ENCODE data around the gene HIRA. TPM values are rescaled to one million over a fixed set of nuclear protein-coding genes. Genes with fewer than 3 reads are reported as not detected.
A peak's percentile ranks its signal among the peaks of the same experiment; 100 is the strongest.

Gene HIRA
- total and polyA plus RNA-seq, 9 of the 15 experiments (the other 6 are each of a cell fraction or from before 2014, with no cell fraction given) = 0.96 to 132 (median 58.4) TPM

DNA sequence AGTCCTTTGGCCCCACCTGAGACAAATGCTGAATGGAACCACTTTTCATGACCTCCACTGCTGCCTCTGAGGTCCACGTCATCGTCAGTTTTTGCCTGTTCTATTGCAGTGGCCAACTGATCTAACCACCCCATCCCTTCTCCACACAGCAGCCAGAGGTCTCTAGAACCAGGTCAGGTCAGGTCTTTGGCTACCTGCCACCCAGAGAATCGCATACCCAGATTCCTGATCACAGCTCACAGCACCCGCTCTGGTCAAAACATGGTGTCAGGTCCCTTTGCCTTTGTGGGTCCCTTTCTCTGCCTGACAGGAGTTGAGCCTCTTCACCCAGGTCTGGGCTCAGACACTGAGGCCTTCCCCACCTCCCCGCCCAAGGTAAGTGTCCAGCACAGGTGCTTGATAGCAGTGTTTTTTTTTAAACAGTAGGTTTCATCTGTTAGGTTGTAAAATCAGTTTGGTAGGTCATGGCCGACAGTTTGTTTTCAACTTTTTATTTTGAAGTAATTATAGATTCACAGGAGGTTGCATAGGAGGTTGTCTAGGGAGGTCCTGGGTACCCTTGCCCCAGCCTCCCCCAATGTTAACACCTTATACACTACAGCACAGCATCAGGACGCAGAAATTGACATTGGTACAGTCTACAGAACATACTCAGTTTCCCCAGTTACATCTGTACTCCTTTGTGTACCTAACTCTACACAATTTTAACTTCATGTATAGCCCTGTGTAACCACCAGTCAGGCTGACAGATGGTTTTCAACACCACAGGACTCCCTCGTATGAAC is 9.1 kb upstream of the HIRA start (continued):
- TF ChIP-seq EP400 (IDR thresholded peaks at IDR 0.05) (no peak), STAT5A (IDR thresholded peaks at IDR 0.05; ENCODE audit: borderline replicate concordance, low read length) (no peak)

DNA sequence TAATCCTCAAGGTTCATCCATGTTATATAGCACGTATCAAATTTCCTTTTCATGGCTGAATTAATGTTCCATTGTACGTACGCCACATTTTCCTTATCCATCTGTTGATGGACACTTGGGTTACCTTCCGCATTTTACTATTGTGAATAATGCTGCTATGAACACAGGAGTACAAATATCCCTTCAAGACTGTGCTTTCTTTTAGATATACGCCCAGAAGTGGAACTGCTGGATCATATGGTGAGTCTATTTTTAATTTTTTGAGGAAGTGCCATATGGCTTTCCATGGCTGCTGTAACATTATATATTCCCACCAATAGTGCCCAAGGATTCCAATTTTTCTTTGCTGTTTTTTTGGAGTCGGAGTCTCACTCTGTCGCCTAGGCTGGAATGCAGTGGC is 6.8 kb upstream of the HIRA start:
- FAIRE-seq (no peak), DNase-seq (ENCODE audit: extremely low read depth in 1 of 4, low spot score in 3 of 4) (no peak), ATAC-seq (no peak)
- Histone ChIP-seq H3K9me3 (replicated peaks; ENCODE audit: control insufficient read depth, insufficient read depth, low read depth, low read length) (no peaks in the 10 kb centered on the region), H3K4me1 (replicated peaks in 1 of 2; ENCODE audit: control insufficient read depth in 2 of 2, insufficient read depth in 2 of 2, low read length in 2 of 2) (peaks cover 3 to 5% of the 10 kb centered on the region in 2 experiments; a peak in 4 of 5 replicates), H2AFZ (ENCODE audit: low read depth, low read length) (no peak overlapping the region), H3K27me3 (ENCODE audit: control insufficient read depth in 2 of 2, insufficient read depth in 2 of 2, low read length in 2 of 2) (no peaks in the 10 kb centered on the region), H3K9me1 (ENCODE audit: control insufficient read depth, insufficient read depth, low read length) (peaks cover 4% of the 10 kb centered on the region), H3K79me2 (ENCODE audit: control insufficient read depth, insufficient read depth, low read length) (peaks cover 38% of the 10 kb centered on the region), H3K27ac (ENCODE audit: extremely low read depth, low read depth, low read length) (0 out of 3 replicates have a peak overlapping the region, but pooled peaks have one; percentile 0), H4K20me1 (replicated peaks; ENCODE audit: control insufficient read depth, insufficient read depth, low read length) (peaks cover 5% of the 10 kb centered on the region; the same call in 1 of the 2 replicates), H3K4me2 (ENCODE audit: insufficient read depth, low read length) (no peak overlapping the region), H3K4me3 (no peak overlapping the region), H3K36me3 (ENCODE audit: control insufficient read depth, insufficient read depth, low read length) (peaks cover 77% of the 10 kb centered on the region), H3K9ac (ENCODE audit: insufficient read depth in 1 of 2, low read depth in 2 of 2, low read length in 2 of 2) (no peak overlapping the region)
- in situ Hi-C loops (cut with MboI) (no loop called here), intact Hi-C loops (cut with micrococcal nuclease) (no loop called here)
- no TSS peak for BruUV-seq (replicated peaks)
- WGBS (ENCODE audit: insufficient coverage, low coverage, missing lambda C conversion rate) = 89% methylated on average over 7 of the region's 7 CpGs
- TF ChIP-seq GABPA (tag; conservative IDR thresholded peaks at IDR 0.05; ENCODE audit: low read depth) = no peak
- TF ChIP-seq, protein P1, sequence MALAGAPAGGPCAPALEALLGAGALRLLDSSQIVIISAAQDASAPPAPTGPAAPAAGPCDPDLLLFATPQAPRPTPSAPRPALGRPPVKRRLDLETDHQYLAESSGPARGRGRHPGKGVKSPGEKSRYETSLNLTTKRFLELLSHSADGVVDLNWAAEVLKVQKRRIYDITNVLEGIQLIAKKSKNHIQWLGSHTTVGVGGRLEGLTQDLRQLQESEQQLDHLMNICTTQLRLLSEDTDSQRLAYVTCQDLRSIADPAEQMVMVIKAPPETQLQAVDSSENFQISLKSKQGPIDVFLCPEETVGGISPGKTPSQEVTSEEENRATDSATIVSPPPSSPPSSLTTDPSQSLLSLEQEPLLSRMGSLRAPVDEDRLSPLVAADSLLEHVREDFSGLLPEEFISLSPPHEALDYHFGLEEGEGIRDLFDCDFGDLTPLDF (CRISPR knock-in tag; IDR thresholded peaks at IDR 0.05) = 0 out of 2 replicates have a peak, but pooled peaks have one; percentile 28
- TF ChIP-seq, protein P2, sequence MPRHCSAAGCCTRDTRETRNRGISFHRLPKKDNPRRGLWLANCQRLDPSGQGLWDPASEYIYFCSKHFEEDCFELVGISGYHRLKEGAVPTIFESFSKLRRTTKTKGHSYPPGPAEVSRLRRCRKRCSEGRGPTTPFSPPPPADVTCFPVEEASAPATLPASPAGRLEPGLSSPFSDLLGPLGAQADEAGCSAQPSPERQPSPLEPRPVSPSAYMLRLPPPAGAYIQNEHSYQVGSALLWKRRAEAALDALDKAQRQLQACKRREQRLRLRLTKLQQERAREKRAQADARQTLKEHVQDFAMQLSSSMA (CRISPR knock-in tag; IDR thresholded peaks at IDR 0.05) = no peak
- peak; percentile 74 for TF ChIP-seq POLR2AphosphoS2 (IDR thresholded peaks at IDR 0.05; ENCODE audit: low read length)
- TF ChIP-seq SPI1 (IDR thresholded peaks at IDR 0.05; ENCODE audit: borderline replicate concordance, low read depth, low read length) = peak; percentile 76
- TF ChIP-seq PCBP1 (IDR thresholded peaks at IDR 0.05; ENCODE audit: low read depth, low read length, poor library complexity, severe bottlenecking) = no peak
- no peak for TF ChIP-seq ZBTB7A (IDR thresholded peaks at IDR 0.05; ENCODE audit: borderline replicate concordance, control insufficient read depth, low read depth, low read length)
- no peak for TF ChIP-seq MCM3 (IDR thresholded peaks at IDR 0.05)
- 0 out of 2 replicates have a peak, but pooled peaks have one; percentile 68 for TF ChIP-seq ZFPM2 (CRISPR knock-in tag; IDR thresholded peaks at IDR 0.05)
- CTCF ChIA-PET (ENCODE audit: low intra/inter-chr PET ratio) = no interaction called here
- POLR2A ChIA-PET = interaction anchor here (0.6 to 11.9 kb wide), 7 partner anchors 10 to 1809 kb away, joined by 3 to 284 read pairs (median 3); partner anchors contain the start of gene C22orf39
